HepG2 (cell line): ENCODE results near the gene NUB1. TPM values are rescaled to one million over a fixed set of nuclear protein-coding genes. Genes with fewer than 3 reads are reported as not detected.

Experiments
- ATAC-seq: fragments of 200-7000 bp; cut with Tn5 transposase; 3 replicates; pipeline ENCODE4 v1.9.1; 2020; ENCODE audit warnings: mild to moderate bottlenecking, moderate library complexity
- BruUV-seq: library from RNA; stranded (reverse); fragments of 400-500 nt; replicated peaks from 2 replicates; lab custom pipeline; 2021; lab: Mats Ljungman, UMichigan
- CTCF ChIA-PET: fragments of 300-600 bp; formaldehyde crosslinking; extraction: SDS; loops from one replicate; lab custom pipeline; 2021; ENCODE audit warnings: low total read pairs, inconsistent platforms, low intra/inter-chr PET ratio; lab: Yijun Ruan, JAX
- POLR2A ChIA-PET: fragments of 350-600 bp; sonication (Branson Sonifier 250); formaldehyde crosslinking; loops from one replicate; lab custom pipeline; 2020; ENCODE audit warnings: antibody characterized with exemption, inconsistent platforms; lab: Yijun Ruan, JAX
- DNase-seq: peaks from one replicate; pipeline ENCODE4 v3.0.0-alpha.2; 2015; ENCODE audit warnings: low spot score
- FAIRE-seq: peaks from 3 replicates; lab custom pipeline; 2011; peaks lifted over from hg19 to GRCh38; lab: Jason Lieb, UNC
- H2AFZ ChIP-seq: one replicate; pipeline ENCODE4 v1.6.1; 2011; ENCODE audit warnings: low read length, inconsistent platforms
- H3K27ac ChIP-seq: fragments of 300-600 bp; 3 replicates; pipeline ENCODE4 v1.8.0; 2011; ENCODE audit warnings: mixed run types, mild to moderate bottlenecking, mixed read lengths, low read length, inconsistent platforms; ENCODE audit not compliant: insufficient read depth; ENCODE audit errors: extremely low read length
- H3K27me3 ChIP-seq, 2 experiments: fragments of 200-600 bp in 1 of 2; 2 replicates in 1 of 2; 3 replicates in 1 of 2; pipeline versions ENCODE4 v1.6.0 to v1.8.0; 2011; ENCODE audit warnings: low read length in 2 of 2, mild to moderate bottlenecking in 2 of 2, moderate library complexity in 2 of 2, inconsistent platforms in 1 of 2; ENCODE audit not compliant: insufficient read depth in 2 of 2, control insufficient read depth in 1 of 2
- H3K36me3 ChIP-seq, 2 experiments: fragments of 200-600 bp in 1 of 2; replicated peaks in 1 of 2; 2 replicates in 1 of 2; 3 replicates in 1 of 2; pipeline versions ENCODE4 v1.5.1 to v1.8.0; 2011; ENCODE audit warnings: low read length in 2 of 2, inconsistent platforms in 1 of 2; ENCODE audit not compliant: insufficient read depth in 2 of 2, control insufficient read depth in 1 of 2
- H3K4me1 ChIP-seq: 2 replicates; pipeline ENCODE4 v1.5.1; 2012; ENCODE audit warnings: low read length, inconsistent platforms; ENCODE audit not compliant: insufficient read depth
- H3K4me2 ChIP-seq: 2 replicates; pipeline ENCODE4 v1.6.0; 2011; ENCODE audit warnings: low read depth, low read length, inconsistent platforms
- H3K4me3 ChIP-seq, 3 experiments: fragments of 200-600 bp in 1 of 3; sonication (generic), shearing (Covaris generic) in 1 of 3; replicated peaks in 1 of 3; 2 replicates each; pipeline ENCODE4 v1.5.1; 2011 to 2016; ENCODE audit warnings: low read length in 3 of 3, inconsistent platforms in 2 of 3, low read depth in 2 of 3, mild to moderate bottlenecking in 2 of 3, control low read depth in 1 of 3, mixed read lengths in 1 of 3; ENCODE audit not compliant: insufficient read depth in 1 of 3
- H3K79me2 ChIP-seq: one replicate; pipeline ENCODE4 v1.6.1; 2011; ENCODE audit warnings: low read length, inconsistent platforms; ENCODE audit not compliant: insufficient read depth
- H3K9ac ChIP-seq: 2 replicates; pipeline ENCODE4 v1.6.0; 2011; ENCODE audit warnings: mild to moderate bottlenecking, low read depth, low read length, inconsistent platforms; ENCODE audit not compliant: insufficient read depth
- H3K9me3 ChIP-seq: 2 replicates; pipeline ENCODE4 v1.5.1; 2012; ENCODE audit warnings: mild to moderate bottlenecking, low read length
- H4K20me1 ChIP-seq: 2 replicates; pipeline ENCODE4 v1.6.0; 2011; ENCODE audit warnings: inconsistent platforms, mild to moderate bottlenecking, low read length, moderate library complexity; ENCODE audit not compliant: insufficient read depth
- ASH2L ChIP-seq: fragments of 300-600, 200-600 bp; sonication (generic); IDR thresholded peaks from 2 replicates; pipeline ENCODE4 v1.7.0; 2017; ENCODE audit warnings: low read depth, mild to moderate bottlenecking, moderate library complexity, mixed read lengths, low read length; ENCODE audit not compliant: insufficient read length
- BRCA1 ChIP-seq: sonication (generic); formaldehyde crosslinking; IDR thresholded peaks from 2 replicates; pipeline ENCODE4 v1.4.0; 2020; ENCODE audit warnings: missing genetic modification reagents
- DMAP1 ChIP-seq: IDR thresholded peaks from 2 replicates; pipeline ENCODE4 v1.6.1; 2016
- GMEB1 ChIP-seq: sonication (generic); formaldehyde crosslinking; IDR thresholded peaks from 2 replicates; pipeline ENCODE4 v1.5.1; 2020; ENCODE audit warnings: missing genetic modification reagents, mild to moderate bottlenecking, borderline replicate concordance
- ZNF124 ChIP-seq: sonication (generic); formaldehyde crosslinking; IDR thresholded peaks from 2 replicates; pipeline ENCODE4 v1.4.0; 2020; ENCODE audit warnings: missing genetic modification reagents
- ZNF460 ChIP-seq: sonication (generic); formaldehyde crosslinking; IDR thresholded peaks from 2 replicates; pipeline ENCODE4 v1.5.1; 2020; ENCODE audit warnings: missing genetic modification reagents, mild to moderate bottlenecking, borderline replicate concordance
- ZNF629 ChIP-seq: sonication (generic); formaldehyde crosslinking; conservative IDR thresholded peaks from 2 replicates; pipeline ENCODE4 v1.5.0; 2020; ENCODE audit warnings: missing genetic modification reagents
- WGBS: methylation state at CpG from one replicate; pipeline ENCODE4 v1.1.6; 2017; ENCODE audit warnings: low lambda C conversion rate; 5-methylcytosine and 5-hydroxymethylcytosine counted together
- in situ Hi-C: cut with HindIII; loops from 2 replicates; pipeline ENCODE4 v1.10.0; 2017; ENCODE audit warnings: low pct_unique_long_range_greater_than_20kb; ENCODE audit not compliant: extremely low pct_ligation_motif_present
- intact Hi-C: fragments of 100-400 bp; cut with micrococcal nuclease; formaldehyde crosslinking; loops from one replicate; pipeline ENCODE4 v1.10.0; 2022; ENCODE audit not compliant: unreplicated experiment
- polyA plus RNA-seq, 8 experiments: library from polyadenylated mRNA; depleted of rRNA in 3 of 8; stranded (reverse) in 7 of 8; unstranded in 1 of 8; fragments of >200 nt; fragmentation: Illumina TruSeq in 4 of 8; extraction: Trizol in 4 of 8; gene quantifications; 2 replicates each; pipeline versions ENCODE4 v1.2.1 to v1.2.3, GENCODE V29; 2011 to 2016; ENCODE audit warnings: low read depth in 4 of 8, missing spikeins in 1 of 8, mixed read lengths in 1 of 8; ENCODE audit not compliant: insufficient read depth in 1 of 8
- total RNA-seq, 5 experiments: library from RNA; depleted of rRNA; stranded (reverse); fragments of >200 nt; fragmentation: Illumina TruSeq; extraction: Trizol; gene quantifications; 2 replicates each; pipeline ENCODE4 v1.2.3, GENCODE V29; 2016; ENCODE audit warnings: low read depth in 1 of 5
- TF ChIP-seq, protein P1 (sequence below): sonication (generic); formaldehyde crosslinking; IDR thresholded peaks from 2 replicates; pipeline ENCODE4 v1.4.0; 2020; ENCODE audit warnings: missing genetic modification reagents

NUB1 gene
- total and polyA plus RNA-seq, 2 of the 13 experiments (the other 11 are each of a cell fraction or from before 2014, with no cell fraction given): 27.1 to 37.0 TPM

- TF ChIP-seq BRCA1 (CRISPR knock-in tag) (no peak), DMAP1 (0 out of 2 replicates have a peak, but pooled peaks have one; percentile 3), ASH2L (peak; percentile 23), GMEB1 (CRISPR knock-in tag) (no peak), ZNF124 (CRISPR knock-in tag) (no peak)
These were observed 562 bp downstream of the NUB1 start (continued) for GRCh38 chr7:151342102-151342646.

GRCh38 chr7:151342811-151343210, 1.2 kb downstream of the NUB1 start:
- in situ Hi-C loops: no loop called here
- CTCF ChIA-PET: no interaction called here
- no peak for FAIRE-seq
- H3K9ac ChIP-seq: peak overlapping the region; percentile 85; the same call in 1 of the 2 replicates
- DNase-seq: no peak
- BruUV-seq: no TSS peak
- ATAC-seq: no peak
- TF ChIP-seq ZNF629 (CRISPR knock-in tag): no peak
- TF ChIP-seq, protein P1, sequence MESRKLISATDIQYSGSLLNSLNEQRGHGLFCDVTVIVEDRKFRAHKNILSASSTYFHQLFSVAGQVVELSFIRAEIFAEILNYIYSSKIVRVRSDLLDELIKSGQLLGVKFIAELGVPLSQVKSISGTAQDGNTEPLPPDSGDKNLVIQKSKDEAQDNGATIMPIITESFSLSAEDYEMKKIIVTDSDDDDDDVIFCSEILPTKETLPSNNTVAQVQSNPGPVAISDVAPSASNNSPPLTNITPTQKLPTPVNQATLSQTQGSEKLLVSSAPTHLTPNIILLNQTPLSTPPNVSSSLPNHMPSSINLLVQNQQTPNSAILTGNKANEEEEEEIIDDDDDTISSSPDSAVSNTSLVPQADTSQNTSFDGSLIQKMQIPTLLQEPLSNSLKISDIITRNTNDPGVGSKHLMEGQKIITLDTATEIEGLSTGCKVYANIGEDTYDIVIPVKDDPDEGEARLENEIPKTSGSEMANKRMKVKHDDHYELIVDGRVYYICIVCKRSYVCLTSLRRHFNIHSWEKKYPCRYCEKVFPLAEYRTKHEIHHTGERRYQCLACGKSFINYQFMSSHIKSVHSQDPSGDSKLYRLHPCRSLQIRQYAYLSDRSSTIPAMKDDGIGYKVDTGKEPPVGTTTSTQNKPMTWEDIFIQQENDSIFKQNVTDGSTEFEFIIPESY: peak; percentile 26; the same call in 1 of the 2 replicates
- TF ChIP-seq ZNF460 (CRISPR knock-in tag): peak; percentile 24; the same call in 1 of the 2 replicates
- TF ChIP-seq, all 625 proteins: peak for 2
- POLR2A ChIA-PET: no interaction called here
- H3K27me3 ChIP-seq: no peaks in the 10 kb centered on the region
- peaks cover 14% of the 10 kb centered on the region for H3K79me2 ChIP-seq
- intact Hi-C loops: no loop called here
- H3K27ac ChIP-seq: no peak overlapping the region
- peaks cover 53% of the 10 kb centered on the region for H3K4me1 ChIP-seq
- WGBS: 72% methylated on average over 8 of the region's 8 CpGs
- no peaks in the 10 kb centered on the region for H3K9me3 ChIP-seq
- peak overlapping the region; percentile 70 to 99 (median 79) for H3K4me3 ChIP-seq
- H4K20me1 ChIP-seq: 0 out of 2 replicates have a peak, but pooled peaks cover 3% of the 10 kb centered on the region
- H3K36me3 ChIP-seq: peaks cover 5 to 12% of the 10 kb centered on the region in 2 experiments
- peak overlapping the region; percentile 80 for H3K4me2 ChIP-seq
- no peak overlapping the region for H2AFZ ChIP-seq
